ENCODE measurements around the gene SYVN1.

SYVN1 gene

DNA sequence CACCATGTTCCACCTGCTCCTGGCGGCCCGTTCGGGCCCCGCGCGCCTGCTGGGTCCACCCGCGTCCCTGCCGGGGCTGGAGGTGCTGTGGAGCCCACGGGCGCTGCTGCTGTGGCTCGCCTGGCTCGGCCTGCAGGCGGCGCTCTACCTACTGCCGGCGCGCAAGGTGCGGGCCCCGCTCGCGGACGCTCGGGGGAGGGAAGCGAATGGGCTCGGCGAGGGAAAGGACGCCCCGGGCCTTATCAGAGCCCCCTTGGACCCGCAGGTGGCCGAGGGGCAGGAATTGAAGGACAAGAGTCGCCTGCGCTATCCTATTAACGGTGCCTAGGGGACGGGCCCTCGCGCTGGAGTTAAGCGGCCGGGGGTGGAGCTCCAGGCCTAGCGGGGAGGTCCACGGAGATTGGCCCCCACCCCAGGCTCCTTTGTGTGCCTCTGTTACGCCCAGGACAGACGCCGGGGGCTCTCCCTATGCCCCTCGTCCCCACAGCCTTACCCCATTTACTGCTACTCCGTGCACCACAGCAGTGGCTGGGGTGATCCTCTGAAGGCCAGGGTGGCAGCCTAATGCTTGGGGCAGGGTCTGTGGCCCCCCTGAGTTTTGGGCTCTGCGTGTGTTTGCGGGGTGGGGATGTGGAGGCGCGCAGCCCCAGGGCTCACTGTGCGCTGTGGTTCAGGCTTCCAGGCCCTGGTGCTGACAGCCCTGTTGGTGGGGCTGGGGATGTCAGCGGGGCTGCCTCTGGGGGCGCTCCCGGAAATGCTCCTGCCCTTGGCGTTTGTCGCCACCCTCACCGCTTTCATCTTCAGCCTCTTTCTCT, 21.6 kb downstream of the SYVN1 start:
- DNase-seq (ENCODE audit: low read depth): peak; percentile 65

DNA sequence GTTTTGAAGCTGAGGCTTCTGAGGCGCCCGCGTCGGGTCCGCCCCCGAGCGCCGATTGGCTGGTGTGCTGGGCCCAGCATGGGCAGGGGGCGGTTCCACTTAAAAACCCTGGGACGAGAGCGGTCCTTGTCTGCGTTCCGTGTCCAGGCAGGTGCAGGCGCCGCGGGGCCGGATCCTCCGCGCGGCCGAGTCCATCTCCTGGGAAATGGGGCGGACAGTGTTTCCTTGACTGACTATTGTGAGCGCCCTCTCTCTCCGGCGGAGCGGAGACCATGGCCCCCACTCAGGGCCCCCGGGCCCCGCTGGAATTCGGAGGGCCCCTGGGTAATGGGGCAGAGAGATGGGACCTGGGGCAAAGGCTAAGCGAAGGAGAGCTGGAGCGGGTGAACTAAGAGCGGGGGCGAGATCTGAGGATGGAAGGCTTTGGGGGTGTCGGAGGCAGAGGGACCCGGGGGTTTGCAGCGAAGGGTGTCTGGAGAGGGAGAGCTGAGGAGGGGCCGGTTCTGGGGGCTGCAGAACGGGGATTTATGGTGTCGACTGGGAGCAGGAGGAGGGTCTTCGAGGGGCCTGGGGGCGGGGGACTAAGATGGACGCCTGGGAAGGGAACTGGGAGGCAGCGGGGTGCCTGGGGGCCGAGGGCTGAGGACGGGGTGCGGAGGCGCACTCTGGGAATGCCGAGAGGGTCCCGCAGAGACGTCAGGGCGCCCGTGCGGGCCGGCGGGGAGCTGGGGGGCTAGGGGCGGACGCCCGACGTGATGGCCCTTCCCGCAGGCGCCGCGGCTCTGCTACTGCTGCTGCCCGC, 22.4 kb downstream of the SYVN1 start, which contains the start of gene TM7SF2:
Gene TM7SF2 (plus strand): TSS at position 129 of the 802 bp plus-strand sequence. CDS start 144 bp downstream, at position 273.
- DNase-seq (ENCODE audit: low read depth): peak; percentile 93

DNA sequence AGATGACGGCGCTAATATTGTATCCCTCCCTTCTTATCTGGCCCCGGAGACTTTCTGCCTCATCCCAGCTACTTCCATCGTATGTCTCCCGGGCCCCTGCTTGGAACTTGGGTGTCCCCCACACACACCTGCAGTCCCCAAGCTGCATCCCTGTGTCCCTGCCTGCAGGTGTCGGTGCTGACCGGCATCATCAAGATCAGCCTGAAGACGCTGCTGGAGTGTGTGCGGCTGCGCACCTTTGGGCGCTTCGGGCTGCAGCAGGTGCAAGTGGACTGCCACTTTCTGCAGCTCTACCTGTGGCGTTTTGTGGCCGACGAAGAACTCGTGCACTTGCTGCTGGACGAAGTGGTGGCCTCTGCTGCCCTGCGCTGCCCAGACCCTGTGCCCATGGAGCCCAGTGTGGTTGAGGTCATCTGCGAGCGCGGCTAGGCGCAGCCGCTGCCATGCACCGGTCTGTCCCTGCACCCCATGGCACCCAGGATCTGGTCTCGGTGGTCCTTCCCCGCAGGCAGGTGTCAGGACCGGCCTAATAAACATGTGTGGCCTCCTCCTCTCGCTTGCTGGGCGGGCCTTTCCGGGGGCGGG, 23.1 kb downstream of the SYVN1 start:
- DNase-seq (ENCODE audit: low read depth): no peak

DNA sequence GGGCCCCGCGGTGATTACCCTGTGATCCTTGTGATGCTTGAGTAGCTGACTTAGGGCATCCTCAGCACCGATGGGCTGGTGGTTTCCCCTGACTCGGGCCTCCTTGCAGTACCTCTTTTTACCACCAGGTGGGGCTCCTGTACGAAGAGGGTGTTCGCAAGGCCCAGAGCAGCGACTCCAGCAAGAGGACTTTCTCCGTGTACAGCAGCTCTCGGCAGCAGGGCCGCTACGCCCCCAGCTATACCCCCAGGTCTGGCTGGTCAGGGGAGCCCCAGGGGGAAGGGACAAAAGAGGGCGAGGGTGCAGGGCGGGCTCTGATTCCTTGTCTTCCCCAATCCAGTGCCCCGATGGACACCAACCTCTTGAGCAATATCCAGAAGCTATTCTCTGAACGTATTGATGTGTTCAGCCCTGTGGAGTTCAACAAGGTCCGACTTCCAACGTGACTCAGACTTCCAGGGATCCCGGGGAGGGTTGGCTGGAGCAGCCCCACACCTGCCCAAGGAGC, 23.9 kb downstream of the SYVN1 start:
- peak; percentile 87 for DNase-seq (ENCODE audit: low read depth)

DNA sequence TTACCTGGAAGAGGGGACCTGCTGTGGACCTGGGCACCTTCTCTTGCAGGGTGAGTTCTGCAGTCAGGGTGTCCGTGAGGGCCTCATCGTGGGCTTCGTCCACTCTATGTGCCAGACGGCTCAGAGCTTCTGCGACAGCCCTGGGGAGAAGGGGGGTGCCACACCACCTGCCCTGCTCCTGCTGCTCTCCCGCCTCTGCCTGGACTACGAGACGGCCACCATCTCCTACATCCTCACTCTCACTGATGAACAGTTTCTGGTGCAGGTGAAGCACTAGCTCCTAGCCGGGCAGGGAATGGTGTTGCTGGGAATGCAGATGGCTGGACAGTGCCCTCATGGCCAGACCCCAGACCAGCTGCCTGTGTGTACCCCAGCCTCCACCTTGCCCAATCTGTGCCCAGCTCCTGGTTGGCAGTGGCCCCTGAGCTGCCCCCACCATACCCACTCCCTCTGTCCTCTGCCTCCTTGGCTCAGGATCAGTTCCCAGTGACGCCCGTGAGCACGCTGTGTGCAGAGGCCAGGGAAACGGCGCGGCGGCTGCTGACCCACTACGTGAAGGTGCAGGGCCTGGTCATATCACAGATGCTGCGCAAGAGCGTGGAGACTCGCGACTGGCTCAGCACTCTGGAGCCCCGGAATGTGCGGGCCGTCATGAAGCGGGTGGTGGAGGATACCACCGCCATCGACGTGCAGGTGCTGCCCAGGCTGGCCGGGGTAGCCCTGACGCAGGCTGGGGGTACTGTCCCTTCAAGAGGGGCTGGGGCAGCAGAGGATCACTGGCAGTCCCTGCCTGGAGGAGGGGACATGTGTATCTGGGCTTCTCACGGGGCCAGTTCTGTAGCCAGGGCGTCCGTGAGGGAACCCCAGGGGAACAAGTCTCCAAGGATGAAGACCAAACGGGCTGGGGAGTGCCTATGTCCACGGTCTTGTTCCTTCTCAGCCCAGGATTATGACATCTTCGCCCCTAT, 24.8 kb downstream of the SYVN1 start:
- no peak for DNase-seq (ENCODE audit: low read depth)

DNA sequence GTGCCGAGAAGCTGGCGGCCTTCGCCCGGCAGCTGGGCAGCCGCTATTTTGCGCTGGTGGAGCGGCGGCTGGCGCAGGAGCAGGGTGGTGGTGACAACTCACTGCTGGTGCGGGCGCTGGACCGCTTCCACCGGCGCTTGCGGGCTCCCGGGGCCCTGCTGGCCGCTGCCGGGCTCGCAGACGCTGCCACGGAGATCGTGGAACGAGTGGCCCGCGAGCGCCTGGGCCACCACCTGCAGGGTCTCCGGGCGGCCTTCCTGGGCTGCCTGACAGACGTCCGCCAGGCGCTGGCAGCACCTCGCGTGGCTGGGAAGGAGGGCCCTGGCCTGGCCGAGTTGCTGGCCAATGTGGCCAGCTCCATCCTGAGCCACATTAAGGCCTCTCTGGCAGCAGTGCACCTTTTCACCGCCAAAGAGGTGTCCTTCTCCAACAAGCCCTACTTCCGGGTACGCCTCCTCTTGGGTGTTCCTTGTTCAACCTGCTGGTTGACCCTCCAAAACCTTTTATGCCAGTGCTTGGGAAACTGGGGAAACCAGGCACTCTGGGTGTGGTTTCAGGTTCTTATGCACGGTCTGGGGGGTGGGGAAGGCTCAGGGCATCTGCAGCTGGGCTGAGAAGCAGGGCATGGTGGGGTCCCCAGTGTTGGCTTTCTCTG, 25.7 kb downstream of the SYVN1 start:
- no peak for DNase-seq (ENCODE audit: low read depth)

DNA sequence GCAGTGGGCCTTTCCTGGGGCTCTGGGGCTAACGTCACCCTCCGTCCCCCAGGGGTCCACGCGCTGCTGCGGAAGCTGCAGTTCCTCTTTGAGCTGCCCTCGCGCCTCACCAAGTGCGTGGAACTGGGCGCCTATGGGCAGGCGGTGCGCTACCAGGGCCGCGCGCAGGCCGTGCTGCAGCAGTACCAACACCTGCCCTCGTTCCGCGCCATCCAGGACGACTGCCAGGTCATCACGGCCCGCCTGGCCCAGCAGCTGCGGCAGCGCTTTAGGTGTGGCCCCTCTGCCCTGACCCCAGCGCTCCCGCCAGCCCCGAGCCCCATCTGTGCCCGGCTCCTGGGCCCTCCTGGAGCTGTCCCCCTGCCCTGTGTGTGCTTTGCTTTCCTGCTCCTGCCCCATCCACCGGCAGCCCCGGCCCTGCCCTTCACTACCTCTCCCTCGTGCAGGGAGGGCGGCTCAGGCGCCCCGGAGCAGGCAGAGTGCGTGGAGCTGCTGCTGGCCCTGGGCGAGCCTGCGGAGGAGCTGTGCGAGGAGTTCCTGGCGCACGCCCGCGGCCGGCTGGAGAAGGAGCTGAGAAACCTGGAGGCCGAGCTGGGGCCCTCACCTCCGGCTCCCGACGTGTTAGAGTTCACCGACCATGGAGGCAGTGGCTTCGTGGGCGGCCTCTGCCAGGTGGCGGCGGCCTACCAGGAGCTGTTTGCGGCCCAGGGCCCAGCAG, 26.4 kb downstream of the SYVN1 start:
- no peak for DNase-seq (ENCODE audit: low read depth)

DNA sequence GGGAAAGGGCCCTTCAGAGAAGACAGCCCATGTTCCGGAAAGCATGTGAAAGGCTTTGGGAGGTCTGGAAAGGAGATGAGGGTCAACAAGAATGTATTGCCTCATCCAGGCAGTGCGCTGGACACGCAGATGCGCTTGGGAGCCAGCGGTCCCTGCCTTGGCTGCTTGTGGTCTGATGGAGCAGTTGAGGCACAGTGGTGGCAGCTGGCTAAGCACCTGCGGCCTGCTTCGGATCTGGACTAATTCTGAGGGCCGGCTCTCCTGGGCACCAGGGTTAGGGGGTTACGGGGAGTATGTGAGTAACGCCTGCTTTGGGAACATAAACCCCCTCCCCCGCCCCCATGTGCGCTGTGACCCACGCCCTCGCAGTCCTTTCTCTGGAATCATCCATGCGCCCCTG, 27.2 kb downstream of the SYVN1 start:
- DNase-seq (ENCODE audit: low read depth): no peak

DNA sequence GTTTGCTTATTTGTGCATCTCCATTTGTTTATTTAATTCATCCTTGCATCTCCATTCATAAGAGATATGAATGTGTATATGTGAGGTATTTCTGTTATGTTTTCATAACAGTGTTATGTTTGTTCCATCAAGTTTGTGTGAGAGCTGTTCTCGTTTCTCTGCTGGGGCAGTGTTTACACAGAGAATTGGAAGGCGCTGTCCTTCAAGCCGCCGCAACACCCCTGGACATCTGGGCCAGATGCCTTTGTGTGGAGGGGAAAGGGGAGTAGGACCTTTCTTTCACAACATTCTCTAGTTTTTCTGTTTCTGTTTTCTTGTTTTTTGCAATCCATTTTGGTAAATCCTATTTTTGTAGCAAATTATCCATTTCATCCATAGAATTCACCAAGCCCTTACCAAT, 29.7 kb downstream of the SYVN1 start:
- DNase-seq (ENCODE audit: low read depth): no peak

DNA sequence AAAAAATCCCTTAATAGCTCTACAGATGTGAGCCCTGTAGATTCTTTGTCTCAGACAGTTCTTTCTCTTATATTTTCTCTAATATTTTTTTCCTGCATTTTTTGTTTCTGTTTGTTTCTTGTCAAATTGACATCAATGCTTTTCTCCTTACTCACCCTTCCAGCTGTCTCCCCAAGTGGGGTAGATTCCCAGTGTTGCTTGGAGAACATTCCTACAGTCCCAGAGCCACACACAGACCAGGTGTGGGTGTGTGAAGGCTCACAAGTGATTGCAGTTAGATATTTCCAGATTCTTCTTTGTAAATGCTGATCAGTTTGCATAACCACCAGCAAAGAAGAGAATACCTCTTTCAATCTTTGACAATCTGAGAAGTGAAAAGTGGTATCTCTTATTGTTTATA, 30.8 kb downstream of the SYVN1 start:
- no peak for DNase-seq (ENCODE audit: low read depth)

DNA sequence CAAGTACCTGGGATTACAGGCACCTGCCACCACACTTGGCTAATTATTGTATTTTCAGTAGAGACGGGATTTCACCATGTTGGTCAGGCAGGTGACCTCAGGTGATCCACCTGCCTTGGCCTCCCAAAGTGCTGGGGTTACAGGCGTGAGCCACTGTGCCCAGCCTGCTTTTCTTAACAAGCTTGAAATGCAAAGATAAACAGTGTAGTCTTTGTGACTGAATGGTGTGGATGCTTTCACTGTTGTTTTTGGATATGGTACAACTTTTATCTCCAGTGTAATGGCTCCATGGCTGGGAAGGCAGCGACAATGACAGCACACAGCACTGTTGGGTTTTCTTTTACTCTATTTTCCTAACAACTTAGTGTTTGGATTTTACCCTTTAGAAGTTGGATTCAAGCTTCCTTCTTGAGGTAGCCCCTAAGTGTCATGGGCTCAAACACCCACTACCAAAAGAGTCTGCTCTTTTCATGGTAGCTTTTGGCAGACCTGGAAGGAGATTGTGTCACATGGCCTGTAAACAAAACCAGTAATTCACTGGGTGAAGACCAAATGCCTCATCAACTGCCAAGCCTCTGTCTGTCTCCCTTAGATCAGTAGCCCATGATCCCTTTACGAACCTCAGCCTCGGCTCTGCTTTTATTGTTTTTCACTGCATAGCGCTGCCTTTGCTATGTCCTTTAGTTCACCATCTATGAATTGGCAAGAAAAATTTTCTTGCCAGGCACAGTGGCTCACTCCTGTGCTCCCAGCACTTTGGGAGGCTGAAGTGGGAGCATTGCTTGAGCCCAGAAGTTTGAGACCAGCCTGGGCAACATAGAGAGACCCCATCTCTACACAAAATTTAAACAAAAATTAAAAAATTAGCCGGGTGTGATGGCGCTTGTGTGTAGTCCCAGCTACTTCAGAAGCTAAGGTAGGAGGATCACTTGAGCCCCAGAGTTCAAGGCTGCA, 31.9 kb downstream of the SYVN1 start:
- DNase-seq (ENCODE audit: low read depth): no peak

DNA sequence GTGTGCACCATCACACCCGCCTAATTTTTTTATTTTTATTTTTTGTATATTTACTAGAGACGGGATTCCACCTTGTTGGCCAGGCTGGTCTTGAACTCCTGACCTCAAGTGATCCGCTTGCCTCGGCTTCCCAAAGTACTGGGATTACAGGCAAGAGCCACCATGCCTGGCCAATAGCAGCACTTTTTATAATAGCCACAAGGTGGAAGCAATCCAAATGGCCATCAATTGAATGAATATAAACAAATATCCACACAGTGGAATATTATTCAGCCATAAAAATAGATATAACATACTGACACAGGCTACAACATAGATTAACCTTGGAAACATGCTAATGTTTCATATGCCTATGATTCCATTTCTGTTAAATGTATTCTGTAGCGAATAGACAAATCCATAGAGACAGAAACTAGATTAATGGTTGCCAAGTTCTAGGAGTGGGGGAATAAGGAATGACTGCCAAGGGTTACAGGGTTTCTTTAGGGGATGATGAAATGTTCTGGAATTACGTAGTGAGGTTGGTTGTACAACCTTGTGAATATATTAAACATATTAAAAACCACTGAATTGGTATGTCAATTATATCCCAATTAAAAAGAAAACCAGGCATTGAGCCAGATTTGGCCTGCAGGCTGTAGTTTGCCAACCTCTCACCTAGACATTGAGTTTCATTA, 33.5 kb downstream of the SYVN1 start:
- DNase-seq (ENCODE audit: low read depth): no peak

DNA sequence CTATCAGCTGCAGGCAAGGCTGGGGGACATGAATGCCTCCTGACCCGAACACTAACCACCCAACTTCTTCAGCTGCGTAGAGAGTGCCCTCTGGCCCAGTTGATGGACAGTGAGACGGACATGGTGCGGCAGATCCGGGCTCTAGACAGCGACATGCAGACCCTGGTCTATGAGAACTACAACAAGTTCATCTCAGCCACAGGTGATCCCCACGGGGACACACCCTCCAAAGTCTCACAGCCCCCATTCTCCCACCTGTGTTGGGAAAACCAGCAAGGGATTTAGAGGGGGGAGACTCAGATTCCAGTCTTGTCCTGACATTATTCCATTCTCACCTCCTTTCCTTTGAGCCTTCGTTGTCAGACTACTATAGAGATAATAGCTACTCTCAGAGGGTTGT, 37.4 kb downstream of the SYVN1 start:
- DNase-seq (ENCODE audit: low read depth): no peak

DNA sequence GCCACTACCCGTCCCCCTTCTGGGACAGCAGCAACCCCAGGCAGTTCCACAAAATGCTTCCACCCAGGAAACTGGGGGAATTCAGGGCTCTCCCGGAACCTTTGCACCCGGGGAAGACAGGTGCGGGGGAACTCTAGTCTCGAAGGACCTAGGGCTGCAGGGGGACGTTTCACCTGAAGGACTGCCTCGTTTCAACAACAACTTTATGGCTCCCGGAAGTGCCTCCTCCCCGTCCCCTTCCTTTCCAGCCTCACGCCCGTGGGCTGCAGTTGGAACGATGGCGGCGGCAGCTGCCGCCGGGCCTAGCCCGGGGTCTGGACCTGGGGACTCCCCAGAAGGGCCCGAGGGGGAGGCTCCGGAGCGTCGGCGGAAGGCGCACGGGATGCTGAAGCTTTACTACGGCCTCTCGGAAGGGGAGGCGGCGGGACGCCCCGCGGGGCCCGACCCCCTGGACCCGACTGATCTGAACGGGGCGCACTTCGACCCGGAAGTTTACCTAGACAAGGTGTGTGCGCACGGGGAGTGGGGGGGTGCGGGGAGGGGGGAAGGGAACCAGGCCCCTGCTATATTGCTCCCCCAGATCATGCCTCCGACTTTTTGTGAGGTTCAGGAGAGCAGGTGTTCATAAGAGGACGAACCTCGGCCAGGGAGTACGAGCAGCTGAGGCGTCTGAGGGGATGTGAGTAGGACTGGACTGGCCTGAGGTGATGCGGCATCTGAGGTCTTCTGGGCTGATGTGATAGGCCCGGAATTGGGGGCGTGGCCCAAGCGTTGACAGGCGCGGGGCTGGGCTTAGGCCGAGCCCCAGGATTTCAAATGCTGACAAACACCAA, 38.1 kb downstream of the SYVN1 start, which contains the start of gene VPS51:
Gene VPS51 (plus strand): TSS at position 241 of the 833 bp plus-strand sequence. CDS start 37 bp downstream, at position 278.
- peak; percentile 78 for DNase-seq (ENCODE audit: low read depth)

DNA sequence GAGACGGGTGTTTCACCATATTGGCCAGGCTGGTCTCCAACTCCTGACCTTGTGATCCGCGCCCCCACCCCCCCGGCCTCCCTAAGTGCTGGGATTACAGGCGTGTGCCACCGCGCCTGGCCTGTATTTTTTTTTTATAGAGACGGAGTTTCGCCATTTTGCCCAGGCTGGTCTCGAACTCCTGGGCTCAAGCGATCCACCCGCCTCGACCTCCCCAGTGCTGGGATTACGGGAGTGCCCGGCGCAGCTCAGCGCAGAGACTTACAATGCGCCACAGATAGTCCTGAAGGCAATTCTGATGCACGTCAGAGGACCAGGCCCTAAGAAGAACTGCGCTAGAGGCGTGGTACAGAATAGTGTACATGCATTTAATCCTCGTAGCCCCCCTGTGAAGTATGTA, 38.9 kb downstream of the SYVN1 start:
- no peak for DNase-seq (ENCODE audit: low read depth)

DNA sequence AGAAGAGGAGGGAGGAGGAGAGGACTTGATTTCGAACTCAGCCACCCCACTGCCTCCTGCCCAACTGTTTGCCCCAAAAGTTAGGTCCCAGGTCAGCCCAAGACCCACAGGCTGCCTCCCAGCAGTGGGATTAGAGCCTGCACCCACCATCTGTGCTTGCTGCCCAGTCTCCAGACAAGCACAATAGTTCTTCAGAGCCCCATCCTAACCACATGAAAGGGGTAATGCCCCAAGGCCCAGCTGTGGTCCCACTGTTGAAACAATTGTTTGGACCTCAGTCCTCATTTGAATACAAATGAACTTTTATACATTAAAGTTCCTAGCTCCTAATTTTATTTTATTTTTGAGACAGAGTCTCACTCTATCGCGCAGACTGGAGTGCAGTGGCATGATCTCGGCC, 43.7 kb downstream of the SYVN1 start:
- no peak for DNase-seq (ENCODE audit: low read depth)

DNA sequence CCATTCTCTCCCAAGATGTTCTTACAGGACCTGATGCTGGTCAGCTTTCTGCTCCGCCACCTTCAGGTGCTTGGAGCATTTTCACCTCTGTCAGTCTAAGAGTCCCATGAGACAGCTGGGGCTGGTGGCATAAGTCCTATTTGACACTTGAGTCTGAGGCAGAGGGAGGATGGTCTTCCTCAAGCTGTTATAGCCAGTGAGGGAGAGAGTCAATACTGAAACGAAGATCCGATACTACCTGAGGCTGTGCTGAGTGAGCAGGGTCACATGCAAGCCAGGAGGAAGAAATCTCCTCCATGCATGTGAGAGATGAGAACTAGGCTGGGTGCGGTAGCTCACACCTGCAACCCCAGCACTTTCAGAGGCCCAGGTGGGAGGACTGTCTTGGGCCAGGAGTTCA, 44.7 kb downstream of the SYVN1 start:
- DNase-seq (ENCODE audit: low read depth): no peak

Data from stimulated activated CD4-positive, alpha-beta T cell treated with anti-CD3 and anti-CD28 coated beads, Interleukin-2, amount 100 ng/mL, for 4 hours (primary cell).